PC-3 (cell line): ENCODE data around the gene CCDC158.

Experiments used
- CTCF ChIP-seq: fragments of 300-600 bp; sonication (generic); conservative IDR thresholded peaks from 2 replicates; pipeline ENCODE4 v1.5.1; 2017; ENCODE audit warnings: antibody characterized with exemption, low read depth, mild to moderate bottlenecking, low read length
- EZH2 ChIP-seq: fragments of 300-600 bp; sonication (generic); IDR thresholded peaks from one replicate; pipeline ENCODE4 v1.6.1; 2017; ENCODE audit warnings: antibody characterized with exemption, mild to moderate bottlenecking, low read length; ENCODE audit not compliant: unreplicated experiment
- EZH2phosphoT487 ChIP-seq: fragments of 300-600 bp; sonication (generic); IDR thresholded peaks from 2 replicates; pipeline ENCODE4 v1.6.1; 2018; ENCODE audit warnings: mild to moderate bottlenecking, antibody characterized with exemption, low read length, borderline replicate concordance

GRCh38 chr4:76445911-76446310, 25.0 kb upstream of the CCDC158 start:
- TF ChIP-seq CTCF (no peak), EZH2 (no peak), EZH2phosphoT487 (no peak)
